ENCODE data around the gene PRUNE1.

- TF ChIP-seq CTCF (IDR thresholded peaks at IDR 0.05; ENCODE audit: low read depth, low read length): no peak
- no peak for TF ChIP-seq EZH2phosphoT487 (IDR thresholded peaks at IDR 0.05; ENCODE audit: low read depth)
These were observed 5.6 kb upstream of the PRUNE1 start for GRCh38 chr1:151002611-151003010.
